ENCODE measurements around the gene MYCL. TPM values are rescaled to one million over a fixed set of nuclear protein-coding genes. Genes with fewer than 3 reads are reported as not detected.

MYCL gene
- total and polyA plus RNA-seq, 2 of the 13 experiments (the other 11 are each of a cell fraction or from before 2014, with no cell fraction given), result 0.31 to 1.7 TPM

DNA sequence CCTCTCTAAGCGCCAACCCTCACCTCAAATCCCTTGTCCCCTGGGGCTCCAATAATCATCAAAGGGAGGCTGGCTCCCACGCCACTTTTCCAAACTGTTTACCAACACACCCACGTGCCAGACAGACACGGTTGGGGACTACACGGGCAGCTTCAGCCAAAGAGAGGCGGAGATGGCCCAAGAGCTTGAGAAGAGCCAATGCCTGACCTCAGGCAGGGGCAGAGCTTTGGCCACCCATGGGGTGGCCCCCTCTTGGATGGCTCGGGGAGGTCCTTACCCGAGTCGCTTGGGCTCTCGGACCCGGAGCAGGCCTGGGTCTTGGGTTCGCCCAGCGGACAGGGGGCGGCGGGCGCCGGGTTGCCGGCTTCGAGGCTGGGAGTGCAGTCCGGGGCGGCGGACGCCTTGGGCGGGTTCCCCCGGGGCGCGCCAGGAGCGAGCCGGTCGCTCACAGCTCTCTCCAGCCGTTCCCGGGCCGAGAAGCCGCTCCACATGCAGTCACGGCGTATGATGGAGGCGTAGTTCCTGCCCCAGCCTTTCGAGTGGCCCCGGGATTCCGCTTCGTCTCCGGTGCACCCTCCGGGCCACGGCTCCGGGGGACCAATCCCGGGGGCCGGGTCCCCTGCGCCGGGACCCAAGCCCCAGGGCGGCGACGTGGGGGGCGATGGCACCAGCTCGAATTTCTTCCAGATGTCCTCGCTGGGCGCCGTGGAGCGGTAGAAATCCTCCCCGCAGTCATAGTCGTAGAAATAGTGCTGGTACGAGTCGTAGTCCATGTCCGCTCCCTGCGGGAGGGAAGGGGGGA, 854 bp downstream of the MYCL start (continued):
- TF ChIP-seq ZBTB20 (CRISPR knock-in tag; IDR thresholded peaks at IDR 0.05; ENCODE audit: borderline replicate concordance, low read depth) (no peak), MZF1 (CRISPR knock-in tag; IDR thresholded peaks at IDR 0.05; ENCODE audit: borderline replicate concordance) (no peak), JUNB (CRISPR knock-in tag; IDR thresholded peaks at IDR 0.05; ENCODE audit: borderline replicate concordance) (no peak), BRCA1 (CRISPR knock-in tag; IDR thresholded peaks at IDR 0.05) (no peak), NFKB2 (CRISPR knock-in tag; IDR thresholded peaks at IDR 0.05; ENCODE audit: borderline replicate concordance) (peak; percentile 10; the same call in 1 of the 2 replicates), MLLT10 (CRISPR knock-in tag; IDR thresholded peaks at IDR 0.05) (no peak), PHF21A (CRISPR knock-in tag; IDR thresholded peaks at IDR 0.05) (no peak), ZFP82 (CRISPR knock-in tag; IDR thresholded peaks at IDR 0.05; ENCODE audit: borderline replicate concordance) (0 out of 2 replicates have a peak, but pooled peaks have one; percentile 34), GABPB1 (CRISPR knock-in tag; IDR thresholded peaks at IDR 0.05) (peak; percentile 8; the same call in 1 of the 2 replicates), KDM4B (CRISPR knock-in tag; IDR thresholded peaks at IDR 0.05) (no peak), ZC3H13 (CRISPR knock-in tag; IDR thresholded peaks at IDR 0.05) (peak; percentile 20; the same call in 1 of the 2 replicates), HNF4G (IDR thresholded peaks at IDR 0.05; ENCODE audit: borderline replicate concordance, low read depth, low read length) (no peak), HNF4G (CRISPR knock-in tag; IDR thresholded peaks at IDR 0.05; ENCODE audit: borderline replicate concordance, low read depth) (no peak), ZNF782 (CRISPR knock-in tag; IDR thresholded peaks at IDR 0.05; ENCODE audit: borderline replicate concordance) (0 out of 2 replicates have a peak, but pooled peaks have one; percentile 59), ZNF780A (CRISPR knock-in tag; IDR thresholded peaks at IDR 0.05) (no peak), HMG20B (CRISPR knock-in tag; conservative IDR thresholded peaks at IDR 0.05) (no peak), SMYD3 (CRISPR knock-in tag; IDR thresholded peaks at IDR 0.05) (0 out of 2 replicates have a peak, but pooled peaks have one; percentile 67), KLF11 (CRISPR knock-in tag; IDR thresholded peaks at IDR 0.05) (no peak), ZFY (CRISPR knock-in tag; IDR thresholded peaks at IDR 0.05) (0 out of 2 replicates have a peak, but pooled peaks have one; percentile 5), MTA1 (CRISPR knock-in tag; IDR thresholded peaks at IDR 0.05; ENCODE audit: borderline replicate concordance) (peak; percentile 54; the same call in 1 of the 2 replicates)
- TF ChIP-seq, protein P1, sequence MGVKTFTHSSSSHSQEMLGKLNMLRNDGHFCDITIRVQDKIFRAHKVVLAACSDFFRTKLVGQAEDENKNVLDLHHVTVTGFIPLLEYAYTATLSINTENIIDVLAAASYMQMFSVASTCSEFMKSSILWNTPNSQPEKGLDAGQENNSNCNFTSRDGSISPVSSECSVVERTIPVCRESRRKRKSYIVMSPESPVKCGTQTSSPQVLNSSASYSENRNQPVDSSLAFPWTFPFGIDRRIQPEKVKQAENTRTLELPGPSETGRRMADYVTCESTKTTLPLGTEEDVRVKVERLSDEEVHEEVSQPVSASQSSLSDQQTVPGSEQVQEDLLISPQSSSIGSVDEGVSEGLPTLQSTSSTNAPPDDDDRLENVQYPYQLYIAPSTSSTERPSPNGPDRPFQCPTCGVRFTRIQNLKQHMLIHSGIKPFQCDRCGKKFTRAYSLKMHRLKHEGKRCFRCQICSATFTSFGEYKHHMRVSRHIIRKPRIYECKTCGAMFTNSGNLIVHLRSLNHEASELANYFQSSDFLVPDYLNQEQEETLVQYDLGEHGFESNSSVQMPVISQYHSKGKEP (CRISPR knock-in tag; IDR thresholded peaks at IDR 0.05), result no peak
- TF ChIP-seq, protein P2, sequence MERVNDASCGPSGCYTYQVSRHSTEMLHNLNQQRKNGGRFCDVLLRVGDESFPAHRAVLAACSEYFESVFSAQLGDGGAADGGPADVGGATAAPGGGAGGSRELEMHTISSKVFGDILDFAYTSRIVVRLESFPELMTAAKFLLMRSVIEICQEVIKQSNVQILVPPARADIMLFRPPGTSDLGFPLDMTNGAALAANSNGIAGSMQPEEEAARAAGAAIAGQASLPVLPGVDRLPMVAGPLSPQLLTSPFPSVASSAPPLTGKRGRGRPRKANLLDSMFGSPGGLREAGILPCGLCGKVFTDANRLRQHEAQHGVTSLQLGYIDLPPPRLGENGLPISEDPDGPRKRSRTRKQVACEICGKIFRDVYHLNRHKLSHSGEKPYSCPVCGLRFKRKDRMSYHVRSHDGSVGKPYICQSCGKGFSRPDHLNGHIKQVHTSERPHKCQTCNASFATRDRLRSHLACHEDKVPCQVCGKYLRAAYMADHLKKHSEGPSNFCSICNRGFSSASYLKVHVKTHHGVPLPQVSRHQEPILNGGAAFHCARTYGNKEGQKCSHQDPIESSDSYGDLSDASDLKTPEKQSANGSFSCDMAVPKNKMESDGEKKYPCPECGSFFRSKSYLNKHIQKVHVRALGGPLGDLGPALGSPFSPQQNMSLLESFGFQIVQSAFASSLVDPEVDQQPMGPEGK (CRISPR knock-in tag; IDR thresholded peaks at IDR 0.05), result no peak
- TF ChIP-seq, protein P3, sequence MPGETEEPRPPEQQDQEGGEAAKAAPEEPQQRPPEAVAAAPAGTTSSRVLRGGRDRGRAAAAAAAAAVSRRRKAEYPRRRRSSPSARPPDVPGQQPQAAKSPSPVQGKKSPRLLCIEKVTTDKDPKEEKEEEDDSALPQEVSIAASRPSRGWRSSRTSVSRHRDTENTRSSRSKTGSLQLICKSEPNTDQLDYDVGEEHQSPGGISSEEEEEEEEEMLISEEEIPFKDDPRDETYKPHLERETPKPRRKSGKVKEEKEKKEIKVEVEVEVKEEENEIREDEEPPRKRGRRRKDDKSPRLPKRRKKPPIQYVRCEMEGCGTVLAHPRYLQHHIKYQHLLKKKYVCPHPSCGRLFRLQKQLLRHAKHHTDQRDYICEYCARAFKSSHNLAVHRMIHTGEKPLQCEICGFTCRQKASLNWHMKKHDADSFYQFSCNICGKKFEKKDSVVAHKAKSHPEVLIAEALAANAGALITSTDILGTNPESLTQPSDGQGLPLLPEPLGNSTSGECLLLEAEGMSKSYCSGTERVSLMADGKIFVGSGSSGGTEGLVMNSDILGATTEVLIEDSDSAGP (CRISPR knock-in tag; IDR thresholded peaks at IDR 0.05; ENCODE audit: borderline replicate concordance), result peak; percentile 45; the same call in 1 of the 2 replicates
- TF ChIP-seq, protein P4, sequence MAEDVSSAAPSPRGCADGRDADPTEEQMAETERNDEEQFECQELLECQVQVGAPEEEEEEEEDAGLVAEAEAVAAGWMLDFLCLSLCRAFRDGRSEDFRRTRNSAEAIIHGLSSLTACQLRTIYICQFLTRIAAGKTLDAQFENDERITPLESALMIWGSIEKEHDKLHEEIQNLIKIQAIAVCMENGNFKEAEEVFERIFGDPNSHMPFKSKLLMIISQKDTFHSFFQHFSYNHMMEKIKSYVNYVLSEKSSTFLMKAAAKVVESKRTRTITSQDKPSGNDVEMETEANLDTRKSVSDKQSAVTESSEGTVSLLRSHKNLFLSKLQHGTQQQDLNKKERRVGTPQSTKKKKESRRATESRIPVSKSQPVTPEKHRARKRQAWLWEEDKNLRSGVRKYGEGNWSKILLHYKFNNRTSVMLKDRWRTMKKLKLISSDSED (CRISPR knock-in tag; IDR thresholded peaks at IDR 0.05), result no peak
